Activated naive CD4-positive, alpha-beta T cell treated with anti-CD3 and anti-CD28 coated beads, Interleukin-2, amount 50 U/mL, for 72 hours (primary cell): ENCODE data around the gene ABCB11. TPM values are rescaled to one million over a fixed set of nuclear protein-coding genes. Genes with fewer than 3 reads are reported as not detected.

Experiments used
- total RNA-seq, 2 donors: library from RNA; stranded (reverse); gene quantifications; one replicate each; pipeline ENCODE4 v1.2.3, GENCODE V29; 2022

The ABCB11 gene
- total RNA-seq, 2 donors from 2014 or later: not detected

Other genes with a start within 250 kb of the ABCB11 start
- not detected for gene NOSTRIN, start 228.7 kb downstream of the ABCB11 start, total RNA-seq
- gene SPC25, start 140.9 kb downstream of the ABCB11 start, total RNA-seq: 10 to 100 TPM; 28.5 to 50.5 TPM
- not detected for gene G6PC2, start 130.0 kb downstream of the ABCB11 start, total RNA-seq
- gene DHRS9, start 38.2 kb upstream of the ABCB11 start, total RNA-seq: 10 to 100 TPM in 1 of 2 donors, 1 to 10 TPM in 1; 5.9 to 11.5 TPM